NOMO-1 (cell line): ENCODE data around the gene PVRIG.
A peak's percentile ranks its signal among the peaks of the same experiment; 100 is the strongest.
"Not testable (repeated sequence)": the region's sequence is repeated elsewhere in the genome, so short reads cannot be mapped to it uniquely, and the experiment has no call there.

Experiments
- DNase-seq, 2 experiments: peaks; one replicate each; lab custom pipeline; 2025; ENCODE audit not compliant: unreplicated experiment in 2 of 2; lab: John Stamatoyannopoulos, UW

The PVRIG gene

GRCh38 chr7:100192969-100193368 lies 26.8 kb upstream of the PVRIG start:
- no peak for DNase-seq

DNA sequence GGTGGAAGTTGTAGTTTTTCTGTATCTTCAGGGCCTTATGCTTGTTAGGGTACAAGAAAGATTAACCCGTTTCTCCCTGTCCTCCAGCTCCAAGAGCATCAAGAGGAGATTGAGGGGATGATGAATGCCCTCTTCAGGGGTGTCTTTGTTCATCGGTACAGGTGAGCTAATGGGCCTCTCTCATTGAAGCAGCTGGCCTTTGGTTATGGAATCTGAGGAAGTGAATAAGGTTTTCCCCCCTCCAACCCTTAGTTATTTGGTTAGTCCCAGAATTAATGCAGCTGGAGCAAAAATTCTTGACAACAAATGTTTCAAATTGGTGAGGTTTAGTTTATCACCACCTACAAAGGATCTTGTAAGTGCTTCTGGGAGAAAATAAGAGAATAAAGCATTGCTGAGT lies 24.5 kb upstream of the PVRIG start:
- DNase-seq, result no peak

DNA sequence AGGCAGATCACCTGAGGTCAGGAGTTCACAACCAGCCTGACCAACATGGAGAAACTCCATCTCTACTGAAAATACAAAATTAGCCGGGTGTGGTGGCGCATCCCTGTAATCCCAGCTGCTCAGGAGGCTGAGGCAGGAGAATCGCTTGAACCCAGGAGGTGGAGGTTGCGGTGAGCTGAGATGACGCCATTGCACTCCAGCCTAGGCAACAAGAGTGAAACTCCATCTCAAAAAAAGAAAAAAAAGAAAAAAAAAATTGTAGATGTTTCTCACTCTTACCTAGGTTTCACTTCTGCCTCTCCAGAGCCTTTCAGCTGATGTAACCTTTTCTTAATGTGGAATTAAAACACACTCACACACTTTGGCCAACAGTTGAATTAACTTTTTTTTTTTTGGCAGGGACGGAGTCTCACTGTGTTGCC lies 23.8 kb upstream of the PVRIG start:
- DNase-seq, result peak; percentile 41 to 72

GRCh38 chr7:100198266-100198665 lies 21.5 kb upstream of the PVRIG start:
- no peak for DNase-seq

DNA sequence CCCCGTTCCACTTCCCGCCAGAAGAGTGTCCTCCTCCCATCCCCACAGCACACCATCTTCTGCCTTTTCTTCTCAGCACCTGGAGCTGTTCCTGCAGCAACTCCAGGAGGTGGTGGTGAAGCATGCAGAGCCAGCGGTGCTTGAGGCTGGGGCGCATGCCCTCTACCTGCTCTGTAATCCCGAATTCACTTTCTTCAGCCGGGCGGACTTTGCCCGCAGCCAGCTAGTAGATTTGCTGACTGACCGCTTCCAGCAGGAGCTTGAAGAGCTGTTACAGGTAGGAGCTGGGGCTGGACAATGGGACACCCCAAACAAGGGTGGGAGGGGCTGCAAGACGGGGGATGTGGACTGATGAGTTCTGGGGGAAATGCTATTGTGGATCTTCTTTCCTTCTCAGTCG lies 19.1 kb upstream of the PVRIG start:
- DNase-seq, result no peak

- no peak for DNase-seq
These were observed 15.3 kb upstream of the PVRIG start for GRCh38 chr7:100204454-100204853.

- no peak for DNase-seq
These were observed 10.8 kb upstream of the PVRIG start for GRCh38 chr7:100208911-100209408.

- DNase-seq, result no peak
These were observed 10.3 kb upstream of the PVRIG start for GRCh38 chr7:100209493-100209892.

- no peak for DNase-seq
These were observed 8.9 kb upstream of the PVRIG start for GRCh38 chr7:100210805-100211204.

GRCh38 chr7:100211342-100211780 lies 8.4 kb upstream of the PVRIG start:
- no peak for DNase-seq

DNA sequence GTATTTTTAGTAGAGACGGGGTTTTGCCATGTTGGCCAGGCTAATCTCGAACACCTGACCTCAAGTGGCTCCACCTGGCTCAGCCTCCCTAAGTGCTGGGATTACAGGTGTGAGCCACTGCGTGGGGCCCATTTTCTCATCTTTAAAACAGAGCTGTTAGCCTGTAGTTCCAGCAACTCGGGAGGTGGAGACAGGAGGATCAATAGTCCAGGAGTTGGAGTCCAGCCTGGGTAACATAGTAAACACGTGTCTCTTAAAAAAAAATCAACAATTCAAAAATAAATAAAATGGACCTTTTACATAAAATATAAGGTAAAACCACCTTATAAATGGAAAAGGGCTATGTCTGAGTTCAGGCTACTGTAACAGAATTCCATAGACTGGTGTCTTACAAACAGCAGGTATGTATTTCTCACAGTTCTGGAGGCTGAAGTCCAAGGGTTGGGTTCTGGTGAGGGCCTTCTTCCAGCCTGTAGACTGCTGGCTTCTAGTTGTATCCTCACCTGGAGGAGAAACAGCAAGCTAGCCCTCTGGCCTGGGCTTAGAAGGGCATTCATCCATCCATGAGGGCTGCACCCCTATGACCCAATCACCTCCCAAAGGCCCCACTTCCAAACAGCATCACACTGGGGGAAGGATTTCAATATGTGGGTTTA lies 7.0 kb upstream of the PVRIG start:
- DNase-seq, result no peak

DNA sequence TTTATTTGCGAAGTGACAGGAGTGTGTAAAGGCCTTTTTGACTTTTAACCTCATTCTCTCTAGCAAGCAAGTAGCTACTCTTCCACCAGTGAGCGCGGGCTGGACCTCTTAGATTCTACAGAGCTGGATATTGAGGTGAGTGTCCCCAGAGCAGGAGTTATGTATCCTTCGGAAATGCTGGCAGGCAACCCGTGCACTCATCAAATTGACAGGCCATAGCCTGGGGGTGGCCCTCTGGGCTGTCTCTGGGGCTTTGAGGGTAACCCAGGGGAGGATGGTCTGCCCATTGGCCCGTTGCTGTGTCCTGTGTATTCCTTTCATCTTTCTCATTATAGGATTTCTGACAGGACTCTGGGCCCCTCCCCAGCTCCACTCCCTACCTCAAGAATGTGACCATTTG lies 6.1 kb upstream of the PVRIG start:
- no peak for DNase-seq

DNA sequence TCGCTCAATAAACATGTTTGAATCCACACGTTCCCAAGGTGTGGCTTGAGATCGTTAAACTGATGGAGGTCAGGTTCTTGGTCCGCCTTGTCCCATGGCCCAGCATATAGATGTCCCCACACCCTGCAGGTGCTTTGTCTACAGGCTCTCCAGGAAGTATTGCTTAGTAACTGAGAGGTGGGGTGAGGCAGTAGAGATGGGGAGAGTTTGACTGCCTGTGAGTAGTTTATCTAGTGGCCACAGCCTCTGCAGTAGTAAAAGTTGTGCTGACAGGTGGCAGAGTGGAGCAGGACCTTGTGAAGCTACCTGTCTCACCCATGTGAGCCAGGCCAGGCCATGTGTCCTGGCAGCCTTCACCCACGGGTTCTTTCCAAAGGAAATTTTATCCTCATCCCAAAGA lies 5.4 kb upstream of the PVRIG start:
- DNase-seq, result not testable (repeated sequence)

- DNase-seq, result no peak
These were observed 3.9 kb upstream of the PVRIG start for GRCh38 chr7:100215895-100216294.

- DNase-seq, result peak; percentile 54 to 58
These were observed 1.8 kb upstream of the PVRIG start for GRCh38 chr7:100217934-100218333.

- no peak for DNase-seq
These were observed 445 bp upstream of the PVRIG start for GRCh38 chr7:100219271-100219737.

GRCh38 chr7:100220586-100221230 lies 959 bp downstream of the PVRIG start:
- DNase-seq, result no peak

GRCh38 chr7:100221231-100221718 lies 1.5 kb downstream of the PVRIG start:
- no peak for DNase-seq

- no peak for DNase-seq
These were observed 2.2 kb downstream of the PVRIG start for GRCh38 chr7:100221767-100222444.

DNA sequence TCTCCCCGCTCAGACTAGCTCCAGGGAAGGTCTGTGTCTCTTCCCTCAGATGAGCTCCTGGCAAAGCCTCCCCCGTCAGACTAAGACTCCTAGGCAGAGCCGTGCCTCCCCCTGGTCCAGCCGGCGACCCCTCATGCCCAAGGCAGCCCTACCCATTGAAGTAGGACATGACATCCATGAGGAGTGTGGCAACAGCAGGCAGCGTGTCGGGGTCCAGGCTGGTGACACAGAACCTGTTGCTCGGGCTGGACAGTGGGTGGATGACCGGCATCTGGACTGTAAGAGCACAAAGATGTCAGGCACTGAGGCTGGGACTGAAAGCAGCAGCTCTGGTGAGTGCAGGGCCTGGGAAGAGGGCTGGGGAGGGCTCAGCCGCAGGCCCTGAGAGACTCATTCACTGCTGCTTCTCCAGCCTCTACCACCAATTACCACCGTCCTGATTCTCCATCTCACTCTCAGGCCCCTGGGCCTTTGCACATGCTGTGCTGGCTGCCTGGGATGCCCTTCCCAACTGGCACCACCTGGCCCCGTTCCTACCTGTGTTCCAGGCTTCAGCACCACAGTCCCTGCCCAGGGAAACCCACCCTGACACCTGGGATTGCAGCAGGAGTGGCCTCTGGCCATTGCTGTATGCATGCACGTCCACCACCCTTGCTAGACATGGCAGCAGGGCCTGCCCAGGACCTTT lies 2.8 kb downstream of the PVRIG start:
- no peak for DNase-seq

DNA sequence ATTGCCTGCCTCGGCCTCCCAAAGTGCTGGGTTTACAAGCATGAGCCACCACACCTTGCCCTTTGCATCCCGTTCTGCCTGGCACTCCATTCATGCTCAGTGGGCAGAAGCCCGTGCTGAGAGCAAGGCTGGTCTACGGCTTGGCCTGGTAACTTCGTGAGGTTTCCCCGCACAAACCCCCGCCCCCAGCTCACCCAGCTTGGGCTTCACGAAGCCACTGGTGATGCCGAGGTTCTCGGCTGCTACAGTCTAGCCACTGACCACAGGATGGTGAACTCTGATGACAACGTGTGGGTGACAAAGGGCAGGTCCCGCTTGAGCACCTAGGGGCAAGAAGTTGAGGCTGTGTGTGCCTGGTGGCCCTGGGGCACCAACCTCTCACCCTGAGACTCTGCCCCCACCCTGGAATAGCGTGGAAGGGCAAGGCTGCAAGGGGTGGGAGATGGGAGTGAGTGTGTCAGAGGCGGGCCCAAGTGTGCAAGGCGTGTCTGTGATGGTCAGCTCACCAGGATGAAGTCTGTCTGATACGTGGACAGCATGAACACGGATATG lies 3.7 kb downstream of the PVRIG start:
- DNase-seq, result not testable (repeated sequence)
